ENCODE results near the gene ISY1.

ISY1 gene

GRCh38 chr3:129087138-129087702, 73.6 kb downstream of the ISY1 start:
- H3K27me3 ChIP-seq (ENCODE audit: insufficient read depth, low read length) = no peaks in the 10 kb centered on the region

GRCh38 chr3:129085818-129086217, 75.0 kb downstream of the ISY1 start:
- H3K27ac ChIP-seq (ENCODE audit: low read depth, low read length) = no peak overlapping the region
- no peaks in the 10 kb centered on the region for H3K36me3 ChIP-seq (ENCODE audit: insufficient read depth, low read length)
- no peak overlapping the region for H3K4me3 ChIP-seq (ENCODE audit: low read depth, low read length)
- no peaks in the 10 kb centered on the region for H3K79me2 ChIP-seq (ENCODE audit: control insufficient read depth, insufficient read depth, low read length, unreplicated experiment)
- no peak overlapping the region for H2AFZ ChIP-seq (ENCODE audit: low read length, unreplicated experiment)
- peaks cover 4% of the 10 kb centered on the region for H3K4me1 ChIP-seq (ENCODE audit: control insufficient read depth, insufficient read depth, low read length, unreplicated experiment)
- no peaks in the 10 kb centered on the region for H3K27me3 ChIP-seq (ENCODE audit: insufficient read depth, low read length)

More at GRCh38 chr3:129087138-129087702, 73.6 kb downstream of the ISY1 start:
- Histone ChIP-seq H3K27ac (ENCODE audit: low read depth, low read length) (no peak overlapping the region), H3K4me1 (ENCODE audit: control insufficient read depth, insufficient read depth, low read length, unreplicated experiment) (peaks cover 4% of the 10 kb centered on the region), H3K79me2 (ENCODE audit: control insufficient read depth, insufficient read depth, low read length, unreplicated experiment) (no peaks in the 10 kb centered on the region), H2AFZ (ENCODE audit: low read length, unreplicated experiment) (no peak overlapping the region), H3K4me3 (ENCODE audit: low read depth, low read length) (no peak overlapping the region), H3K36me3 (ENCODE audit: insufficient read depth, low read length) (no peaks in the 10 kb centered on the region)

- Histone ChIP-seq H3K4me3 (ENCODE audit: low read depth, low read length) (no peak overlapping the region), H3K79me2 (ENCODE audit: control insufficient read depth, insufficient read depth, low read length, unreplicated experiment) (no peaks in the 10 kb centered on the region), H3K4me1 (ENCODE audit: control insufficient read depth, insufficient read depth, low read length, unreplicated experiment) (peaks cover 4% of the 10 kb centered on the region), H2AFZ (ENCODE audit: low read length, unreplicated experiment) (no peak overlapping the region), H3K27ac (ENCODE audit: low read depth, low read length) (no peak overlapping the region), H3K36me3 (ENCODE audit: insufficient read depth, low read length) (no peaks in the 10 kb centered on the region), H3K27me3 (ENCODE audit: insufficient read depth, low read length) (no peaks in the 10 kb centered on the region)
These were observed 75.6 kb downstream of the ISY1 start for GRCh38 chr3:129085165-129085715.

GRCh38 chr3:129084501-129084900, 76.4 kb downstream of the ISY1 start:
- H3K4me1 ChIP-seq (ENCODE audit: control insufficient read depth, insufficient read depth, low read length, unreplicated experiment) = peaks cover 4% of the 10 kb centered on the region
- H2AFZ ChIP-seq (ENCODE audit: low read length, unreplicated experiment) = no peak overlapping the region
- no peaks in the 10 kb centered on the region for H3K79me2 ChIP-seq (ENCODE audit: control insufficient read depth, insufficient read depth, low read length, unreplicated experiment)
- H3K27me3 ChIP-seq (ENCODE audit: insufficient read depth, low read length) = no peaks in the 10 kb centered on the region
- H3K36me3 ChIP-seq (ENCODE audit: insufficient read depth, low read length) = no peaks in the 10 kb centered on the region
- H3K4me3 ChIP-seq (ENCODE audit: low read depth, low read length) = no peak overlapping the region
- H3K27ac ChIP-seq (ENCODE audit: low read depth, low read length) = no peak overlapping the region

DNA sequence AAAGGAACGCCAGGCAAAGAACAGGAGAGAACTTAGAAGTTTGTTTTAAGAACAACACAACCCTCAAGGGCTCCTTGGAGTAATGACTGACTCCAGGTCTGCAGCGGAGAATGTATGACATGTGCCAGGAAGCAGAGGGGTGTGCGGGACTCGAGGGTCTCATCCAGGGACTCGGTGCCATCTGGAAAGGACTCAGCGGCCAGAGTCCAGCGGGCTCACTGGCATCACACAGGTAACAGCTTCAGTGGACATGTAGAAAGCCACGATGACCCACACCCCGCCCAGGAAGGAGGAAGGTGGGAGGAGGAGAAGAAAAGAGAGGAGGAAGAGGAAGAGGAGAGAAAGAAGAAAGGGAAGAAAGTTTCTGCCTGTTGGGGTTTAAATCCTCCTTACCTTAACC, 78.8 kb downstream of the ISY1 start:
- Histone ChIP-seq H2AFZ (ENCODE audit: low read length, unreplicated experiment) (no peak overlapping the region), H3K27ac (ENCODE audit: low read depth, low read length) (no peak overlapping the region), H3K4me3 (ENCODE audit: low read depth, low read length) (no peak overlapping the region), H3K27me3 (ENCODE audit: insufficient read depth, low read length) (no peaks in the 10 kb centered on the region), H3K79me2 (ENCODE audit: control insufficient read depth, insufficient read depth, low read length, unreplicated experiment) (no peaks in the 10 kb centered on the region), H3K4me1 (ENCODE audit: control insufficient read depth, insufficient read depth, low read length, unreplicated experiment) (peaks cover 1% of the 10 kb centered on the region), H3K36me3 (ENCODE audit: insufficient read depth, low read length) (no peaks in the 10 kb centered on the region)

- Histone ChIP-seq H3K27me3 (ENCODE audit: insufficient read depth, low read length) (no peaks in the 10 kb centered on the region), H3K27ac (ENCODE audit: low read depth, low read length) (no peak overlapping the region), H3K4me1 (ENCODE audit: control insufficient read depth, insufficient read depth, low read length, unreplicated experiment) (peaks cover 4% of the 10 kb centered on the region), H3K79me2 (ENCODE audit: control insufficient read depth, insufficient read depth, low read length, unreplicated experiment) (no peaks in the 10 kb centered on the region), H3K4me3 (ENCODE audit: low read depth, low read length) (no peak overlapping the region), H3K36me3 (ENCODE audit: insufficient read depth, low read length) (no peaks in the 10 kb centered on the region), H2AFZ (ENCODE audit: low read length, unreplicated experiment) (no peak overlapping the region)
These were observed 79.4 kb downstream of the ISY1 start for GRCh38 chr3:129081503-129081902.

- no peaks in the 10 kb centered on the region for H3K36me3 ChIP-seq (ENCODE audit: insufficient read depth, low read length)
- H3K27ac ChIP-seq (ENCODE audit: low read depth, low read length) = no peak overlapping the region
- no peak overlapping the region for H2AFZ ChIP-seq (ENCODE audit: low read length, unreplicated experiment)
- no peaks in the 10 kb centered on the region for H3K27me3 ChIP-seq (ENCODE audit: insufficient read depth, low read length)
- peaks cover 4% of the 10 kb centered on the region for H3K4me1 ChIP-seq (ENCODE audit: control insufficient read depth, insufficient read depth, low read length, unreplicated experiment)
- H3K4me3 ChIP-seq (ENCODE audit: low read depth, low read length) = no peak overlapping the region
- no peaks in the 10 kb centered on the region for H3K79me2 ChIP-seq (ENCODE audit: control insufficient read depth, insufficient read depth, low read length, unreplicated experiment)
These were observed 82.4 kb downstream of the ISY1 start for GRCh38 chr3:129078510-129078909.

Measured in ACC112 (cell line).